Measurements from ENCODE around the gene ITGB8.
"Not testable (repeated sequence)": the region's sequence is repeated elsewhere in the genome, so short reads cannot be mapped to it uniquely, and the experiment has no call there.

ITGB8 gene

DNA sequence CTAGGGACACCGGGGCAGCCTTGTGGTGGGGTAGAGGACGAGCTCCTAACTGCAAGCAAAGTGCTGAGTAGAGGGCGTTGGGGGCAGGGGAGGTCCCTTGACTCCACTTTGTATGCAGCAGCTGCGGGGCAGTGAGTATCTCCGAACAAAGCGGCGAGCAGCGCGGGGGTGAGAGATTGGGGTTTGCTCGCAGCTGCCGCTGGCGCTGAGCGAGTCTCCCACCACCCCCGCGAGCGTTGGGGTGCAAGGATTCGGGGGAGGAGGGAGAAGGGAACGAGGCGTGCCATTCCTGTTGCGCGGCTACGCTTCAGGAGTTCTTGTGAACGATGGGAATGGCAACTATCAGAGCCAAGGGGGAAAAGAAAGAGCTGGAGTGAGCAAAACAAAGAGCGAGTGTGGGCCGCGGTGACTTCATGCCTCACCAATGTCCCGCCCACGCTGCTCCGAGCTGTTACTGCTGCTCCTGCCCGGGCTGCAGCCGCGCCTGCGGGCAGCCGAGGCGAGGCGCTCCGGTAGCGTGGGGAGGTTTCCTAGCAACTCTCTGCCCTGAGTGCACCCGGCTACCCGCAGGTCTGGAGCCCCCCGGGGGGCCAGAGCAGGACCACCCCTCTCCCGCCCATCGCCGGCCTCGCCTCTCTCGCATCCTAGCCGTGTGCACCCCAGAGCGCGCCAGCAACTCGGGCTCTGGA is at the start of gene ITGB8:
ITGB8 (plus strand) TSS at position 662 of the 689 bp plus-strand sequence. CDS start 907 bp downstream, outside the sequence.
- peak; percentile 90 to 94 for DNase-seq

DNA sequence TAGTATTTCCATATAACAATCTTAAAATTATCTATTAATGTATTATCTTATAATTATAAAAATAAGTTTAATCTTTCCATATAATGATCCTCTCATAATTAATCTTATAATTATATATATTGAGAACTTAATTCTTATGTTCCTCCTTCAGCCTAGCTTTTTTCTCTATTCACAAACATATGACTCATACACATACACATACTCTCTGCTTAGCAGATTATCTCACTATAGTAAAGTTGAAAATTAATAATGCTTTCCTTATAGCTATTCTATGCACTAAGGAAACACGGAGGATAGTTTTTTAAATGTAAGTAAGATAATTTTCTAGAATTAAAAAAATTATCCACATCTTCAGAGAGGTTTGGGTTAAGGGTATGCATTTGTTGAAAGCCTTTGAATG is 47.7 kb upstream of the ITGB8 start:
- no peak for DNase-seq

DNA sequence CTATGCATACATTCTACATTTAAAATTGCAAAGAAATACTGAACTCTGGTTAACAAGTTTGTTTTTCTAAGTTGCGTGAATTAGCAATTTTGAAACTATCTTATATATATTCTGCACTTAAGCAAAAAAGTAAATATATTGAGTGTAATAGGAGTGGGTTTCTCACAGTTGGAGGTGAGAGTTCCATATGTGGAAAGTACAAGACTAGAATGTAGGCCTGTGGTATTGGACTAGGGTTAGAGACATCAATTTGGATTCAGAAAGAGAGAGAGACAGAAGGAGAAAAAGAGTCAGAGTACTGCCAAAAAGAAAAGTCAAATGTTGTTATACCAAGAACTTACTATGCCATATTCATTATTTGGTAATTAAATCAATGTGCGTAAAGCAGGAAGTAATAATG is 47.3 kb upstream of the ITGB8 start:
- DNase-seq, result no peak

DNA sequence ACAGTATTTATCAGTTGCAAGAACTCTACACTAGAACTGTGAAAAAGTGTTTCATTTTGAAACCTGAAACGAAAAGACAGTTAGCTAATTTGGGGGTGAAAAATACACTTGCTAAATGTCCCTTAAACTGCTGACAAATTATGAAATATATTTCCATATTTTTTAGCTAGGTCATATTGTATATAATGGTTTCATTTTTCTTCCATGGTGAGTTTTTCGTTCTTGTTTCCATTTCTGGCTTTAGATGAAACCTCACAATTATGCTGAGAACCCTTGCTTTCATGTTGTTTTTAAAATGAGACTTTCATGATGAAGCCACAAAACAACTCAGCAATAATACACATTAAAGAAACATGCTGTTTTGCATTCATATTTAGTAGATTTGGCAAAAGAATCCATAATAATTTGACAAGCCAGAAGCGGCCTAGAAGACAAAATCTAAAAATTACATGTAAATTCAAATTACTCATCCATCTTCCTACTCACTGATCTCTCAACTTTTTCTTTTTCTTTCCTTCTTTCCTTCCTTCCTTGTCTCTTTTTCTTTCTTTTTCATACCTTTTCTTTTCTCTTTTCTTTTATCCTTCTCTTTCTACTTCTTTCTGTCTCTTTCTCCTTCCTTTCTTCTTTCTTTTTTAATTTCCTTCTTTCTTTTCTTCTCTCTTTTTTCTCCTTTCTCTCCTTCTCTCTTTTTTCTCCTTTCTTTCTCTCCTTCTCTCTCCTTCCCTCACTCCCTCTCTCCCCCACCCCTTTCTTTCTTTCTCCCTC is 46.5 kb upstream of the ITGB8 start:
- no peak for DNase-seq

DNA sequence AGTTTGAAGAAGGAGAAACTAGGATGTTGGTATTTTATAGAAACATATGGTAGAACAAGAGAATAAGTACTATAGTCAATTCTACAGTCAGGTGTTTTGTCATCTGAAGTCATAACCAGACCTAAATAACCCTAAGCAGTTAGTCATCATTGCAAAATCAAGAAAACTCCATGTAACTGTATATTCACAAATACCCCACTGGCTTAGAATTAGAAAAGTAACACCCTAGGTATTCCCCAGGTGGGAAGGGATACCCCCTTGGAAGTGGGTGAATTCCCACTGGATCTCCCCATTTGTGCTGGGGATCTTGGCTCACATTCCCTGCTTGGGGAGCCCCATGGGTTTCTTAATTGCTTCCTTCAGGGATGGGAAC is 45.9 kb upstream of the ITGB8 start:
- DNase-seq, result no peak

DNA sequence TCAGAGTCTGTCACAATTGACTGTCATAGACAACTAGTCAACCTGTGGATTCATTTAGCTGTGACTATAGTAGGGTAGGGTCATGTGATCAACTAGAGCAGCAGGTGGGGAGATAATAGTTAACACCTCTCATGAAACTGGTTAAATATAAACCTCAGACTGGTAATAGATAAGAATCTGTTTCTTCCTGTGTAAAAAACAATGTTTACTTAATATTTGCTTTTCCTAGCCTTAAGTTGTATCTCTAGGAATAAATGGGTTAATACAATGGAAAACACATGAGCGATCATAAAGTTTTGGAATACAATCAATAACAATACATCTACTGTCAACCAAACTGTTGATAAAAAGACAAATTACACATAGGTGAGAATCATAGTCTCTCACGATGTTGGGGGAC is 43.4 kb upstream of the ITGB8 start:
- DNase-seq, result no peak

DNA sequence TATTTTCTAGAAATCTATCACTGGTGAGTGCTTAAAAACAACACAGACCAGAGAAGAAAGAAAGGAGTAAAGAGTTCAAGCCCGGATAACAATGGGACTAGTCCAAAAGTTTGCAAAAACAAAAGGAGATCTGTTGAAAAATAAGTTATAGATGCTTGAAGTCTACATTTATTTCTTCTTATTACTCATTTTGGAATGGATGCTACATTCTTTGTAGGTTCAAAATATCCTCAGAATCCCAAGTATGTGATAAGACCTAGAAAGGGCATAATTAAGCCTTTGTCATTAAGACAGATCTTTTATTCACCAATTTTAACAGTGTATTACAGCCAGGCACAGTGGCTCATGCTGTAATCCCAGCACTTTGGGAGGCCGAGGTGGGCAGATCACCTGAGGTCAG is 42.7 kb upstream of the ITGB8 start:
- DNase-seq, result no peak

DNA sequence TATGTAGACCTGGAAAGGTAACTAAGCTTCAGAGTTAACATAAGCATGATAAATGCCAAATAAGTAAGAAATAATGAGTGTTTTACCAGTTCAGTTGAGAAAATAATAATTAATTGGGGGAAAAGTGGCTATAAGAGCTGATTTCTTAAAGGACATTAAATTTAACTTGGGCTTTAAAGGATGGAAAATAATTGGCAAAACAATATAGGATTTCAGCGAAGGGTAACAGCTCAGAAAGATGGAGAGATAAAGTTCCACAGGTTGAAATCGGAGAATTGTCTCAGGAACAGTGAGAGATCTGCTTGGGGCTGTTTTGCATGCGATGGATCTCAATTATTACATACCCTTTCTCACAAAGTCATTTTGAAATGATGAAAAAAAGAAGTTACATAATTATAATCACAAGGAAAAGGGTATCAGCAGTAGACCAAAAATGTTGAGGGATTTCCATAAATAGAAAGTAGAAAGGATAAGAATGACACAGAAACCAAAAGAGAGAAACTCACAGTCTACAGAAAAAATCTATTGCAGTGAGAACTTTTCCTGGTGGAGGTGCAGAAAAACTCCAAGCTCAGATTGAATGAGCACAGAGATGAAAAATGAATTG is 40.1 kb upstream of the ITGB8 start:
- no peak for DNase-seq

DNA sequence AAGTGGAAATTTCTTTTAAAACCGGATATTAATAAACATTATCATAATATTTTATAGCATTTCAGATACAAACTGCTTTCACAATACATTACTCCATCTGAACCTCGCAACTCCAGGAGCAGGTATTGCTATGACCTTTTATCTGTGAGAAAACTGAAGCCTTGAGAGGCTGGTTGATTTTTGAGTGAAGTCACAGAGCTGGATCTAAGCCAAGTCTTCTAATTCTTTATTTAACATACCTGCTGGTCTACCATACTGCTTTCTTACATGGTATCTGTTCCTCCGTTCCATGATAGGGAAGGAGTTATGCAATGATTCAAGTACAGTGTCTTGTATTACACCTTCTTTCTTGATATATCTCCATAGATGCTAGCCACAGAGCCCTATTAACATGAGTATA is 37.4 kb upstream of the ITGB8 start:
- DNase-seq, result no peak

DNA sequence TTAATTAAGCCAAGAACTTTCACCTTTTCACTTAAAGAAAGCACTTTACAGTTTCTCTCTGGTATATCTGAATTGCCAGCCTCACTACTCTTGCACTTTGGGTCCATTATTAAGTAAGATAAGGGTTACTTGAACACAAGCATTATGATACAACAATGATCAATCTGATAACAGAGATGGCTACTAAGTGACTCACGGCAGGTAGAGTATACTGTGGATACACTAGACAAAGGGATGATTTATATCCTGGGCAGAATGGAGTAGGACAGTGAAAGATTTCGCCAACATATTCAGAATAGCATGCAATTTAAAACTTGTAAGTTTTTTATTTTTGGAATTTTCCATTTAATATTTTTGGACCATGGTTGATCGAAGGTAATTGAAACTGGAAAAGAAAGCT is 34.3 kb upstream of the ITGB8 start:
- DNase-seq, result no peak

DNA sequence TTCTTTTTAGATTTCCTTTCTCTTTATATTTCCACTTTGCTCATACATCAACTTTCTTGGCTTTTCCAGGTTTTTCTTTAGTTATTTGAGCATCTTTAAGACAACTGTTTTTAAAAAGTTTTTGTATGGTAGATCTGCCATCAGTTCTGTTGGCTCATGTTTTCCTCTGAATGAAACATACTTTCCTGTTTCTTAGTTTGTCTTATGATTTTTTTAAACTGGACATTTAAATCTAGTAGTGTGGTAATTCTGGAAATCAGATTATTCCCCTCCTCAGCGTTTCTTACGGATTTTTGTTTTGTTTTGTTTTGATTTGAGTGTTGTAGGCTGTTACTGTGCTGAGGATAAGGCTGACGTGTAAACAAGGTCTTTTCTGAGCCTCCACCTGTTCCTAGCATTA is 33.8 kb upstream of the ITGB8 start:
- no peak for DNase-seq

DNA sequence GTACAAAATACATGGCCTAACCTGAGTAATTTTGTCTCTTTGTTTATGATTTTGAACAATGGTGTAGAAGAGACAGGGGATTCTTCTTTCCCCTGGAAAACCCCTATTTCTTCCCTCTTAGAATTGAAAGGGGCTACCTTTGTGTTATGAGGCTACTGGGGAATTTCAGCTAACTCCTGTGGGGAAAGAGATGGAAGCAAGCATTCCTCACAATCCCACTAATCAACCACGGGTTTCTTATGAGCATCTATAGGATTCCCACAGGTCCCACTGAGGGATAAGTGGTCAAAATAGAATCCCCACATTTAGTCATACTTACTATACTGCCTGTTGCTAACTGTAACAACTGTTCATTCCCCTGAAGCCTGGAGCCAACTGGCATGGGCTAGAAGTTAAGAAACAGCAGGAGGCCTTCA is 32.2 kb upstream of the ITGB8 start:
- no peak for DNase-seq

DNA sequence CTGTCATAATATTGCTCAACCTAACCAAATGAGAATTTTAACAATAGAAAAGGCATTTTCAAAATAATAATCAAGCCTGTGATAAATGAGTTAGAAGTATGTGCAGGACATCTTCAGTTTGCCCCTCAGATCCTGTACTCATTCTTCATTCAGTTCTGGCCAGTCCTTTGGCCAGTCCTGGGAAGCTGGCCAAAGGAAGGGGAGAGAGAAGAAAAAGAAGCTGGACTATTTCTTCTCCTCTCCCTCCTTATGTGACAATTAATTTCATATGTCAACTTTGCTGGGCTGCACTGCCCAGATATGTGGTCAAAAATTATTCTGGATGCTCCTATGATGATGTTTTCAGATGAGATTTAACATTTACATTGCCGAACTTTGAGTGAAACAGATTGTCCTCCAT is 31.6 kb upstream of the ITGB8 start:
- DNase-seq, result no peak

DNA sequence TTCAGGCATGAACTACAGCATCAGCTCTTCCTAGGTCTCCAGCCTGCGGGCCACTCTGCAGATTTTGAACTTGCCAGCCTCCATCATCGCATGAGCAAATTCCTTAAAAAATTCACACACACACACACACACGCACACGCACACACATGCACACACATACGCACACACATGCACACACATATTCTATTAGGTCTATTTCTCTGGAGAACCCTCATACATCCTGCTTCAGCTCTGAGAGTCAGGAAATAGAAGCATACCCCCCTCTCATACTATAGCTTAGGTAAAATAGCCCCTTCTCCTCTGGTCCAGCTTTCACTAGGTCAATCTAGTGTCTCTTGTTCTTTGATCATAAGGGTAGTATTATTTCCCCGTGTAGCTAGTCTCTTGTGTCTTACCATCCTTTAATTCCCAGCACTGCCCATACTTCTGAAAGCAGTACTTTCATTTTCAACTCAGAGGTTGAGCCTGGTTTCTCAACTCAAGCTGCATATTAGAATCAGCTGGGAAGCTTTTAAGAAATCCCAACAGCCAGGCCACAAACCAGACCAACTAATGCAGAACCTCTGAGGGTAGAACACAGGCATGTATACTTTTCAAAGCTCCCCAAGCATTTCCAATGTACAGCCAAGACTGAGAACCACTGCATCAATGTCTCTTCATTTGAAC is 30.9 kb upstream of the ITGB8 start:
- DNase-seq, result no peak

DNA sequence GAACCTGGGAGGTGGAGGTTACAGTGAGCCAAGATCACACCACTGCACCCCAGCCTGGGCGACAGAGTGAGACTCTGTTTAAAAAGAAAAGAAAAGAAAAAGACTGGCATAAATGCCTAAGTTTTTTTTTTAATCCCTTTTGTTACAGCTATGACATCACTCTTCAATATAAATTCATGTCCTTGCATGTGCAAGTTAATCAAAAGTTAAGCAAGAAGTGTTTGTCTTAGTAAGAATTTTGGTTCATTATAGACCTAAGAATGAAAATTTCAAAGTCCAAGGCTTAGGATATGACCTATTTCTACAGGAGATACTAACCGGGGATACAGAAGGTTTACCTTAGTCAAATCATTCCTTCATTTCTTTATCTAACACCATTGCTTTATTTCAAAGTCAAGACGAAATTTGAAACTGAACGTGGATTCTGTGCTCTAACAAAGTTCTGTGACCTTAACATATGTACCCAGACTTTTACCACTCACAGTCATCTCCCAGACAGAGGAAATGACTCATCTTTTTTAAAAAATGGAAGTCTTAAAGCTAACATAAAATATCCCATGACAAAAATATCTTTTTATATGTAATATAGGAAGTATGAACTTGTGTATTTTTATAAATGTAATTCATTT is 29.3 kb upstream of the ITGB8 start:
- DNase-seq, result no peak

DNA sequence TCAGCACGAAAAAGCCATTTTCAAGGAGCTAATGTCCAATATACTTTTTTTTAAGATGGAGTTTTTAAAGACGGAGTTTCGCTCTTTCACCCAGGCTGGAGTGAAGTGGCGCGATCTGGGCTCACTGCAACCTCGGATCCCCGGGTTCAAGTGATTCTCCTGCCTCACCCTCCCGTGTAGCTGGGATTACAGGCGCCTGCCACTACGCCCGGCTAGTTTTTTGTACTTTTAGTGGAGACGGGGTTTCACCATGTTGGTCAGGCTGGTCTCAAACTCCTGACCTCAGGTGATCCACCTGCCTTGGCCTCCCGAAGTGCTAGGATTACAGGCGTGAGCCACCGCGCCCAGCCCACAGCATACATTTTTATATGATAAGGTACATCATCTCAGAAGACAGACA is 28.4 kb upstream of the ITGB8 start:
- not testable (repeated sequence) for DNase-seq

DNA sequence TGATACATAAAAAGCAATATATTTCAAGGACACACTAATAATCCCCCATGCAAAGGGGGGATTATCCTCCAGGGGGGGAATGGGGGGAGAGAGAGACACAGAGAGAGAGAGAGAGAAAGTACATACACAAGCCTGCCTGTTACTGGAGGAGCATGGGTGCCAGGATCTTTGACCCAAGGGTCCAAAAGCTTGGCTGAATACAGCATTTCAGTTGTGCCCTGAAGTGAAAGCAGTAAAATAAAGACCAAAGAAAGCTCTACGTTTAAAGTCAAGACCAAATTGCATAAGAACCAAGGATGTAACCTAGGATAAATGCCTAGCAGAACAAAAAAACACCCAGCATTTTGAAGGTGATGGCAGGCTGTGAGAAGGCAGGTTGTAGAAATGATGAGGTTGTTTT is 27.8 kb upstream of the ITGB8 start:
- no peak for DNase-seq

DNA sequence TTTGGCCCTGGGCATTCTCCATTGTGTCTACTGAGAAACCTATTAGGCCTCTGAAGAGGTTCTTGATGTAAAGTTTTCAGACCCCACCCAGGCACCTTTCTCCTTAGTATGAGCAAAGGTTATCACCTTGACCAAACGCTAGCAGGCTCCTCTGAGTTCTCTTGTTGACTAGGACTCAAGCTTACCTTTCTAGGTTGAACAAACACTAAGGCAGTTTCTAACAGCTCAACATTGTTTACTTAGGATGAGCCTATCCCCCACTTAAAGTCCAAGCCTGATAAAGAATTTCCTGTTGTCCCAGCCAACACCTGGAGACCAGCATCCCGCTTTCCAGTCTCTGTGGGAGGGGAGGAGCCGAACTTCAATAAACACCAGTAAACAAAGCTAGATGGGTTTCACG is 26.3 kb upstream of the ITGB8 start:
- no peak for DNase-seq

DNA sequence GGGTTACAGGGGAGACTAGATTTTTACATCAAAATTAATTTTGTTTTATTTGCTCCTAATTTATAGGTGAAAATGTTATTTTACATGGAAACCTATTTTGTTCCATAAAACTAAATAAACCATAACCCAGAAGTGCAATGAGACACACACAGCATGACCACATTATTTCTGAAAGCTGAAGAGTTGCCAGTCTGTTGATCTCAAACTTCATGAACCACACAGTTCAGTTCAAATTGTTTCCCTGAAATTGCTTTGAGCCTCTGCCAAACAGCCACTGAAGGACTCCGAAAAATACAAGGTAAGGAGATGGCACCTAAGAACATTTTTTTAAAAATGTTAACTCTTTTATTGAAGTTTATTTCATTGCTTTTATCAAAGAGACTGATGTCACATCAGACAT is 25.0 kb upstream of the ITGB8 start:
- no peak for DNase-seq

DNA sequence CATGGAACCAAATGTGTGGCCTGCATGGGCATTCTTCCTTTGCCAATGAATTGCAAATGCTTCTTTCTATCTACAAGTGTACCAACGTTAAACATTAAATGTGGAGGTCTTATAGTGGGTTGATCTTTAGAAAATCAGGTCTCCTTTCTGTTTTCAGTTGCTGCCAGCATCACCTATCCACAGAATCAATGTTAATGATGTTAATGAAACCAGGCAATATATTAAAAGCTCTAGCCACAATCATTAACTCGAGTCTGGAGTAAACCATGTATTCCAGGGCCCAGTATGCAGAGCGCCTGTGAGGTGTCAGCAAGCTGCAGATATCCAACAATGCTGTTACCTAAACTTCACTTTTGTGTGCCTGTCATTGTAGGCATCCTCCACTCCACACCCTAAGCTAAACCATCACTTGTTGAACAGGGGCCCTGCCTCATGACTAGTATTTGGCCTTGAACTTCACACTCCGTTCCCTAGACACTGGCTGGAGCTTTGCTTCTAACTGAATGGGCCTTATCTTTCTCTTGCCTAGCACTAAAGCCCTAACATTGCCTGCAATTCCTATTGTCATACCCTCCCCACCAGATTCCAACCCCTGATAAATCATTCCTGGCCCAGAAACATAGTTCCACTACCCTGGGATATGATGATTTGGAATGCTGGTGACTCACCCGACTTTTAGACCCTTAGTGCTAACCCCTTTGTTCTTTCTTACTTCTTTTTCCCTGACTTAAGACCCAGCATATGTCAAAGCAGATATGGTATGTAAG is 24.3 kb upstream of the ITGB8 start:
- DNase-seq, result no peak

DNA sequence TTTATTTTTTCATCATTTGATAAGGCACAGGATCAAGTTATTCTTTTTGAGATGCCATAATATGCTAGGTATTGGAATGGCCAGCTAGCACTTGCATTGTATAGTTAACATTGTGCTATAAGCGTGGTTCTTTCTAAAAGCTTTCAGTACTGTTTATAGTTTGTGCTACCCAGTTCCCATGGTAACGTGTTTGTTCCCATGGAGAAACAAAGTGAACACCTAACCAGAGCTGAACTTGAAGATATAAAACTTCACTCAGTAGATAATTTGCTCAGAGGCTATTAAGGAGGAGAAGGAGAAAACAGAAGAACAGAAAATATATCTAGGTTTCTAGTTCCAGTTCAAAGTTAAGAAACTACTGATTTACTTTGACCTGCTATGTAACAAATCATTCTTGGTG is 23.6 kb upstream of the ITGB8 start:
- no peak for DNase-seq

DNA sequence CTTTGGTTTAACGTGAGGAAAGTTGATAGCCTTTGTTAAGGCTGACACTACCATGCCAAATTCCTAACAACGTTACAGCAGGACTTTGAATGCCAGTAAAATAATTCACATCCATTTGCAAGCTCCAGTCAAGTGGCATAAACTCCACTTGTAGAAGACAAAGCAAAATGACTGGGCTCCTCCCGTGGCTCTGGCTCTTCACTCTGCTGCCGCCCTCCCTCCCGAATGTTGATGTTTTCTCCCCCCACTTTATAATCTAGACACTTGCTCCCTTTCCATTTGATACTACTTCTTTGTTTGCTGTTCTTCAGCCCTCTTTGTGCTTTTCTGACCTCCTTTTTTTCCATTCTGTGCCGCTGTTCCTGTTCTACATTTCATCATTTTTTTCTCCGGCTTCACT is 22.8 kb upstream of the ITGB8 start:
- DNase-seq, result peak; percentile 1 to 30

Measured in hippocampal formation (tissue), 2 donors.